ENCODE results near the gene MACC1.

Gene MACC1

DNA sequence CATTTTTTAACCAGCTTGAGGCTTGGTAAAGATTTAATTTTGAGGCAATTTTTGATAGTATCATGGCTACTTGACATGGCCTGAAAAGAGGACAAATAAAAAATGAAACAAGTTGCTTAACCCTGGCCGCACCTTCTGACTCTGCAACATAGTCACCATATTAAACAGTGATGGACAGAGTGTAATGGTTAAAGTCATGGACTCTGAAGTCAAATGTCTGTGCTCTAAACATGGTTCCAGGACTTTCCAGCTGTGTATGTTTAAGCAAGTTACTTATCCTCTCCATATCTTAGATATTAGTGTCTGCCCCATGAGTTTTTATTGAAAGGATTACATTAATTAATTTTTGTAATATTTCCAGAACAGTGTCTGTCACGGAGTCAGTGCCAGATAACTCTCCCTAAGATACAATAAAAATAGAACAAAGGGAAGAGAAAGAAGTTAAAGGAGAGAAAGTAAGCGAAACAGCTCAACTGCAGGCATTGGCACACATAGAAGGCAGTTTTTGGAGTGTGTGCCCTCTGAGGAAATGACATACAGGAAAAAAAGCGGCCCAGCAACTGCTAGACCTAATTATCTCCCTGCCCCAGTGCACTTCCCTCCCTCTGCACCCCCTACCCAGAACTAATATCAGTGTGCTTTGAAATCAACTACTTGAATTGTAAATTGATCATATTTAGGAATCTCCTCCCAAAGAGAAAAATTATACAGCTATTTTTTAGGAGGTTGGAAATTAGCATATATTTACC lies 65.3 kb downstream of the MACC1 start:
- Histone ChIP-seq H2AFZ (ENCODE audit: insufficient read depth, low read length, poor library complexity) (no peak overlapping the region), H3K27ac (ENCODE audit: low read depth, low read length) (no peak overlapping the region), H3K79me2 (ENCODE audit: control insufficient read depth, insufficient read depth, low read length, poor library complexity) (no peaks in the 10 kb centered on the region), H4K91ac (ENCODE audit: low read depth, low read length) (no peak overlapping the region), H3K14ac (ENCODE audit: low read length) (no peak overlapping the region), H3K36me3 (ENCODE audit: control insufficient read depth in 1 of 2, insufficient read depth in 2 of 2, low read length in 2 of 2) (no peaks in the 10 kb centered on the region), H3K27me3 (ENCODE audit: insufficient read depth, low read length) (no peaks in the 10 kb centered on the region), H3K18ac (ENCODE audit: low read length) (no peak overlapping the region), H2AK5ac (ENCODE audit: low read length) (no peak overlapping the region), H3K4me3 (ENCODE audit: low read depth, low read length) (no peak overlapping the region), H2BK5ac (ENCODE audit: low read depth, low read length, poor library complexity) (no peak overlapping the region), H3K4me1 (ENCODE audit: control insufficient read depth in 1 of 2, insufficient read depth in 2 of 2, low read length in 2 of 2) (no peaks in the 10 kb centered on the region), H3K4ac (ENCODE audit: low read depth, low read length) (no peak overlapping the region), H3K9me3 (ENCODE audit: insufficient read depth, low read depth, low read length) (no peaks in the 10 kb centered on the region), H3K23ac (ENCODE audit: low read length) (no peak overlapping the region), H4K8ac (ENCODE audit: low read depth, low read length) (no peak overlapping the region), H3K4me2 (ENCODE audit: low read length) (no peak overlapping the region), H3K79me1 (ENCODE audit: low read length) (no peaks in the 10 kb centered on the region), H2BK120ac (ENCODE audit: insufficient read depth, low read length, poor library complexity) (no peak overlapping the region), H4K12ac (ENCODE audit: low read depth, low read length) (no peak overlapping the region), H3K9ac (ENCODE audit: low read length) (no peak overlapping the region), H2BK12ac (ENCODE audit: low read length) (no peak overlapping the region)
- DNase-seq, result no peak
- WGBS (ENCODE audit: extremely low coverage, insufficient coverage, insufficient read length), result no CpG with 5 or more reads among the region's 4 CpGs

DNA sequence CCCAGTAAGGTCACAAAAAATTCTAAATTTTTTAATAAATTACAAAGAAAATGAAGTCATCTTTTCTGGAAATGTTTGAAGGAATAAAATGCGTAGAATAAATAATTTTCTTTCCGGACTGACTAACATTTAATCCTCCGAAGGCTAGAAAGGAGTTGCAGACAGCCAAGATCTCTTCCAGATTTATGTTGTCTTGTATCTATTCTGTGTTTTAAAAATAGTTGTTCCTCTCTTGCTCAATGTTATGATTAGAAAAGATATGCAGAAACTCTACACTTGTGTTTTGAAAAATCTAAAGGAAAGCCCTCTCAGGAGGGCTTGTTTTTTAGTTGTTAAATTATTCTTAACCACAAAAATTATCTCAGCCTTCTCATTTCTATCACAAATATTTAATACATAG lies 70.7 kb downstream of the MACC1 start:
- Histone ChIP-seq H3K18ac (ENCODE audit: low read length) (no peak overlapping the region), H3K36me3 (ENCODE audit: control insufficient read depth in 1 of 2, insufficient read depth in 2 of 2, low read length in 2 of 2) (no peaks in the 10 kb centered on the region), H4K12ac (ENCODE audit: low read depth, low read length) (no peak overlapping the region), H3K9me3 (ENCODE audit: insufficient read depth, low read depth, low read length) (no peaks in the 10 kb centered on the region), H2BK120ac (ENCODE audit: insufficient read depth, low read length, poor library complexity) (no peak overlapping the region), H3K4me3 (ENCODE audit: low read depth, low read length) (no peak overlapping the region), H4K91ac (ENCODE audit: low read depth, low read length) (no peak overlapping the region), H3K79me1 (ENCODE audit: low read length) (no peaks in the 10 kb centered on the region), H2AFZ (ENCODE audit: insufficient read depth, low read length, poor library complexity) (no peak overlapping the region), H3K79me2 (ENCODE audit: control insufficient read depth, insufficient read depth, low read length, poor library complexity) (no peaks in the 10 kb centered on the region), H2BK5ac (ENCODE audit: low read depth, low read length, poor library complexity) (no peak overlapping the region), H3K23ac (ENCODE audit: low read length) (no peak overlapping the region), H2AK5ac (ENCODE audit: low read length) (no peak overlapping the region), H3K4ac (ENCODE audit: low read depth, low read length) (no peak overlapping the region), H3K4me2 (ENCODE audit: low read length) (no peak overlapping the region), H2BK12ac (ENCODE audit: low read length) (no peak overlapping the region), H3K4me1 (ENCODE audit: control insufficient read depth in 1 of 2, insufficient read depth in 2 of 2, low read length in 2 of 2) (no peaks in the 10 kb centered on the region), H3K14ac (ENCODE audit: low read length) (no peak overlapping the region), H3K27ac (ENCODE audit: low read depth, low read length) (no peak overlapping the region), H3K9ac (ENCODE audit: low read length) (no peak overlapping the region), H4K8ac (ENCODE audit: low read depth, low read length) (no peak overlapping the region), H3K27me3 (ENCODE audit: insufficient read depth, low read length) (no peaks in the 10 kb centered on the region)
- no CpG with 5 or more reads among the region's 3 CpGs for WGBS (ENCODE audit: extremely low coverage, insufficient coverage, insufficient read length)
- no peak for DNase-seq

DNA sequence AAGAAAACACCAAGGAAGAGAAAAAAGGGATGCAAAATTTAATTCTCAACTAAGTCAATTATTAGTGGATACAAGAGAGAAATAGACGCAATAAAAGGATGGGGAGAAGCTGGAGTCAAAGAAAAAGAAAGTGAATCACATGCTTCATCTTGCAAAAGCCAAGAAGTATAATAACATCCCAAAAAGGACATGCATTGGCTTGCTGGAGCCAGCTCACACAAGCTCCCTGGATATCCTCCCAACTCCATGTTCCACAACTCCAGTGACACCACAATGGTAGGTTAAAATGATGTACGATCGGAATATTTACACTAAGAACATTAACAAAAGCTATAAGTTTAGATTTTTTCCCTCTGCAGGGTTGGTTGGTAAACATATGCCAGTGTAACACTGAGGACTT lies 72.4 kb downstream of the MACC1 start:
- Histone ChIP-seq H2BK5ac (ENCODE audit: low read depth, low read length, poor library complexity) (no peak overlapping the region), H4K12ac (ENCODE audit: low read depth, low read length) (no peak overlapping the region), H3K23ac (ENCODE audit: low read length) (no peak overlapping the region), H3K9ac (ENCODE audit: low read length) (no peak overlapping the region), H2BK12ac (ENCODE audit: low read length) (no peak overlapping the region), H3K36me3 (ENCODE audit: control insufficient read depth in 1 of 2, insufficient read depth in 2 of 2, low read length in 2 of 2) (no peaks in the 10 kb centered on the region), H3K79me2 (ENCODE audit: control insufficient read depth, insufficient read depth, low read length, poor library complexity) (no peaks in the 10 kb centered on the region), H3K27ac (ENCODE audit: low read depth, low read length) (no peak overlapping the region), H2BK120ac (ENCODE audit: insufficient read depth, low read length, poor library complexity) (no peak overlapping the region), H3K14ac (ENCODE audit: low read length) (no peak overlapping the region), H4K91ac (ENCODE audit: low read depth, low read length) (no peak overlapping the region), H3K4me2 (ENCODE audit: low read length) (no peak overlapping the region), H3K4me1 (ENCODE audit: control insufficient read depth in 1 of 2, insufficient read depth in 2 of 2, low read length in 2 of 2) (no peaks in the 10 kb centered on the region), H3K4ac (ENCODE audit: low read depth, low read length) (no peak overlapping the region), H3K79me1 (ENCODE audit: low read length) (no peaks in the 10 kb centered on the region), H2AK5ac (ENCODE audit: low read length) (no peak overlapping the region), H3K4me3 (ENCODE audit: low read depth, low read length) (no peak overlapping the region), H3K9me3 (ENCODE audit: insufficient read depth, low read depth, low read length) (no peaks in the 10 kb centered on the region), H4K8ac (ENCODE audit: low read depth, low read length) (no peak overlapping the region), H2AFZ (ENCODE audit: insufficient read depth, low read length, poor library complexity) (no peak overlapping the region), H3K18ac (ENCODE audit: low read length) (no peak overlapping the region), H3K27me3 (ENCODE audit: insufficient read depth, low read length) (no peaks in the 10 kb centered on the region)
- no CpG with 5 or more reads among the region's 3 CpGs for WGBS (ENCODE audit: extremely low coverage, insufficient coverage, insufficient read length)
- DNase-seq, result no peak

DNA sequence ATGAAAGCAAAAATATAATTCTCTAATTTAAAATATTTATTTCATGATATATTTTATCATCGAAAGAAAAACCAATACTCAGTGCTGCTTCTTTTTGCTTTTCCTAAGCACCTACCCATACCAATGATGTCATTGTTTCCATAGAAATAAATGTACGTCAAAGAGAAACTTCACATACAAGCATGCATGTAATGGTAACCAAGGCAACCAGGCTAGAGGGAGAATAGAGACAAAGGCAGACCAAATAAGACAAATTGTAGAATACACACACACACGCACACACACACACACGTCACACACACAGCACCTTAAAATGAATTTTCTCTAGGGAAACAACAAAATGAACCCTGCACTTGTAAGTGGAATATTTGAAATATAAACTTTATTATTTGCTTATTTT lies 75.5 kb downstream of the MACC1 start:
- Histone ChIP-seq H3K14ac (ENCODE audit: low read length) (no peak overlapping the region), H3K27ac (ENCODE audit: low read depth, low read length) (no peak overlapping the region), H2BK120ac (ENCODE audit: insufficient read depth, low read length, poor library complexity) (no peak overlapping the region), H2BK12ac (ENCODE audit: low read length) (no peak overlapping the region), H3K4me3 (ENCODE audit: low read depth, low read length) (no peak overlapping the region), H3K79me2 (ENCODE audit: control insufficient read depth, insufficient read depth, low read length, poor library complexity) (no peaks in the 10 kb centered on the region), H3K23ac (ENCODE audit: low read length) (no peak overlapping the region), H4K8ac (ENCODE audit: low read depth, low read length) (no peak overlapping the region), H3K9me3 (ENCODE audit: insufficient read depth, low read depth, low read length) (no peaks in the 10 kb centered on the region), H3K9ac (ENCODE audit: low read length) (no peak overlapping the region), H4K91ac (ENCODE audit: low read depth, low read length) (no peak overlapping the region), H3K4ac (ENCODE audit: low read depth, low read length) (no peak overlapping the region), H2AFZ (ENCODE audit: insufficient read depth, low read length, poor library complexity) (no peak overlapping the region), H3K79me1 (ENCODE audit: low read length) (no peaks in the 10 kb centered on the region), H3K4me1 (ENCODE audit: control insufficient read depth in 1 of 2, insufficient read depth in 2 of 2, low read length in 2 of 2) (no peaks in the 10 kb centered on the region), H3K18ac (ENCODE audit: low read length) (no peak overlapping the region), H3K27me3 (ENCODE audit: insufficient read depth, low read length) (no peaks in the 10 kb centered on the region), H3K4me2 (ENCODE audit: low read length) (no peak overlapping the region), H3K36me3 (ENCODE audit: control insufficient read depth in 1 of 2, insufficient read depth in 2 of 2, low read length in 2 of 2) (no peaks in the 10 kb centered on the region), H4K12ac (ENCODE audit: low read depth, low read length) (no peak overlapping the region), H2BK5ac (ENCODE audit: low read depth, low read length, poor library complexity) (no peak overlapping the region), H2AK5ac (ENCODE audit: low read length) (no peak overlapping the region)
- no CpG with 5 or more reads among the region's 4 CpGs for WGBS (ENCODE audit: extremely low coverage, insufficient coverage, insufficient read length)
- peak in 1 of 2 donors; percentile 60 for DNase-seq
